Caco-2 (cell line): ENCODE results near the gene GPR87. TPM values are rescaled to one million over a fixed set of nuclear protein-coding genes. Genes with fewer than 3 reads are reported as not detected.

ENCODE experiments used
- BruUV-seq: library from RNA; stranded (reverse); fragments of 400-500 nt; replicated peaks from 2 replicates; lab custom pipeline; 2021; lab: Mats Ljungman, UMichigan
- CTCF ChIA-PET: fragments of 300-600 bp; sonication (Branson Sonifier 250); formaldehyde crosslinking; loops from one replicate; lab custom pipeline; 2022; ENCODE audit warnings: antibody characterized with exemption; lab: Charles Lee
- POLR2A ChIA-PET: fragments of 300-600 bp; sonication (Branson Sonifier 250); formaldehyde crosslinking; loops from one replicate; lab custom pipeline; 2022; ENCODE audit warnings: antibody characterized with exemption; lab: Charles Lee
- DNase-seq, 2 experiments: peaks; one replicate each; pipeline versions ENCODE4 v3.0.0 to v3.0.0-alpha.2; 2020 to 2022
- H3K27me3 ChIP-seq: replicated peaks from 2 replicates; pipeline ENCODE4 v1.6.0; 2011; ENCODE audit warnings: low read length; ENCODE audit not compliant: control insufficient read depth, insufficient read depth
- H3K36me3 ChIP-seq: 2 replicates; pipeline ENCODE4 v1.5.1; 2011; ENCODE audit warnings: low read length; ENCODE audit not compliant: control insufficient read depth, insufficient read depth
- H3K4me1 ChIP-seq: fragments of 250-450 bp; sonication (Bioruptor Pico); 2 replicates; pipeline ENCODE4 v1.5.1; 2020; ENCODE audit warnings: mild to moderate bottlenecking
- H3K4me3 ChIP-seq: 2 replicates; pipeline ENCODE4 v1.5.1; 2011; ENCODE audit warnings: low read depth, mild to moderate bottlenecking, control low read depth, low read length
- H3K9me3 ChIP-seq: fragments of 250-450 bp; sonication (Bioruptor Pico); 2 replicates; pipeline ENCODE4 v1.5.1; 2020; ENCODE audit warnings: mild to moderate bottlenecking, moderate library complexity
- H3K27ac Mint-ChIP-seq: one replicate; pipeline ENCODE4 v1.8.0; 2022; ENCODE audit warnings: mixed read lengths; ENCODE audit not compliant: unreplicated experiment
- H3K27me3 Mint-ChIP-seq: one replicate; pipeline ENCODE4 v1.8.0; 2022; ENCODE audit warnings: mixed read lengths; ENCODE audit not compliant: insufficient read depth, unreplicated experiment
- H3K36me3 Mint-ChIP-seq: one replicate; pipeline ENCODE4 v1.8.0; 2022; ENCODE audit warnings: mild to moderate bottlenecking, mixed read lengths; ENCODE audit not compliant: insufficient read depth, unreplicated experiment
- H3K4me1 Mint-ChIP-seq: one replicate; pipeline ENCODE4 v1.8.0; 2022; ENCODE audit warnings: low read depth, mixed read lengths; ENCODE audit not compliant: unreplicated experiment
- H3K4me3 Mint-ChIP-seq: one replicate; pipeline ENCODE4 v1.8.0; 2022; ENCODE audit warnings: mild to moderate bottlenecking, moderate library complexity, mixed read lengths; ENCODE audit not compliant: unreplicated experiment
- H3K9me3 Mint-ChIP-seq: one replicate; pipeline ENCODE4 v1.8.0; 2022; ENCODE audit warnings: mixed read lengths; ENCODE audit not compliant: unreplicated experiment
- intact Hi-C: fragments of 100-400 bp; cut with micrococcal nuclease; formaldehyde crosslinking; loops from one replicate; pipeline ENCODE4 v1.10.0; 2022; ENCODE audit not compliant: unreplicated experiment
- total RNA-seq: library from RNA; stranded (reverse); gene quantifications from 2 replicates; pipeline ENCODE4 v1.2.3, GENCODE V29; 2022
- TF ChIP-seq, protein P1 (sequence below), 2 experiments: fragments of 200-600 bp in 1 of 2; IDR thresholded peaks; 1 replicate in 1 of 2; 2 replicates in 1 of 2; pipeline versions ENCODE4 v1.5.1 to v1.8.0; 2011 to 2022; ENCODE audit warnings: antibody characterized with exemption in 1 of 2, control low read depth in 1 of 2, inconsistent platforms in 1 of 2, low read depth in 1 of 2, low read length in 1 of 2, mild to moderate bottlenecking in 1 of 2, moderate library complexity in 1 of 2; ENCODE audit not compliant: insufficient read depth in 1 of 2, severe bottlenecking in 1 of 2, unreplicated experiment in 1 of 2

Gene GPR87
- total RNA-seq, 1 experiment from 2014 or later, result 0.18 TPM

- no peaks in the 10 kb centered on the region for H3K27me3 Mint-ChIP-seq
- H3K4me3 ChIP-seq, result no peak overlapping the region
- intact Hi-C loops, result loop anchor here (10.0 kb wide), 1 partner anchor 281 kb away; no protein-coding TSS in a partner anchor
- no peak for DNase-seq
- peaks cover 7% of the 10 kb centered on the region for H3K4me1 Mint-ChIP-seq
- no peak overlapping the region for H3K4me3 Mint-ChIP-seq
- no peaks in the 10 kb centered on the region for H3K9me3 ChIP-seq
- H3K36me3 Mint-ChIP-seq, result no peaks in the 10 kb centered on the region
- H3K4me1 ChIP-seq, result peaks cover 9% of the 10 kb centered on the region
- no peaks in the 10 kb centered on the region for H3K9me3 Mint-ChIP-seq
- TF ChIP-seq, protein P1, sequence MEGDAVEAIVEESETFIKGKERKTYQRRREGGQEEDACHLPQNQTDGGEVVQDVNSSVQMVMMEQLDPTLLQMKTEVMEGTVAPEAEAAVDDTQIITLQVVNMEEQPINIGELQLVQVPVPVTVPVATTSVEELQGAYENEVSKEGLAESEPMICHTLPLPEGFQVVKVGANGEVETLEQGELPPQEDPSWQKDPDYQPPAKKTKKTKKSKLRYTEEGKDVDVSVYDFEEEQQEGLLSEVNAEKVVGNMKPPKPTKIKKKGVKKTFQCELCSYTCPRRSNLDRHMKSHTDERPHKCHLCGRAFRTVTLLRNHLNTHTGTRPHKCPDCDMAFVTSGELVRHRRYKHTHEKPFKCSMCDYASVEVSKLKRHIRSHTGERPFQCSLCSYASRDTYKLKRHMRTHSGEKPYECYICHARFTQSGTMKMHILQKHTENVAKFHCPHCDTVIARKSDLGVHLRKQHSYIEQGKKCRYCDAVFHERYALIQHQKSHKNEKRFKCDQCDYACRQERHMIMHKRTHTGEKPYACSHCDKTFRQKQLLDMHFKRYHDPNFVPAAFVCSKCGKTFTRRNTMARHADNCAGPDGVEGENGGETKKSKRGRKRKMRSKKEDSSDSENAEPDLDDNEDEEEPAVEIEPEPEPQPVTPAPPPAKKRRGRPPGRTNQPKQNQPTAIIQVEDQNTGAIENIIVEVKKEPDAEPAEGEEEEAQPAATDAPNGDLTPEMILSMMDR (IDR thresholded peaks at IDR 0.05; ENCODE audit: insufficient read depth in 1 of 2, low read depth in 1 of 2, low read length in 1 of 2, severe bottlenecking in 1 of 2, unreplicated experiment in 1 of 2), result no peak
- POLR2A ChIA-PET, result no interaction called here
- no TSS peak for BruUV-seq
- H3K36me3 ChIP-seq, result no peaks in the 10 kb centered on the region
- H3K27ac Mint-ChIP-seq, result no peak overlapping the region
- H3K27me3 ChIP-seq, result no peaks in the 10 kb centered on the region
- CTCF ChIA-PET, result no interaction called here
These were observed 30.7 kb downstream of the GPR87 start for GRCh38 chr3:151285940-151286339.

- ChIA-PET CTCF (no interaction called here), POLR2A (no interaction called here)
- Mint-ChIP-seq H3K9me3 (no peaks in the 10 kb centered on the region), H3K4me3 (no peak overlapping the region), H3K27ac (no peak overlapping the region), H3K36me3 (no peaks in the 10 kb centered on the region), H3K4me1 (peaks cover 7% of the 10 kb centered on the region), H3K27me3 (no peaks in the 10 kb centered on the region)
- peaks cover 9% of the 10 kb centered on the region for H3K4me1 ChIP-seq
- no peak overlapping the region for H3K4me3 ChIP-seq
- BruUV-seq, result no TSS peak
- H3K36me3 ChIP-seq, result no peaks in the 10 kb centered on the region
- DNase-seq, result peak in 1 of 2 experiments; percentile 30
- no peaks in the 10 kb centered on the region for H3K9me3 ChIP-seq
- intact Hi-C loops, result loop anchor here (1.0 to 10.0 kb wide), 4 partner anchors 21 to 279 kb away; no protein-coding TSS in a partner anchor
- no peaks in the 10 kb centered on the region for H3K27me3 ChIP-seq
- TF ChIP-seq, protein P1 (IDR thresholded peaks at IDR 0.05; ENCODE audit: insufficient read depth in 1 of 2, low read depth in 1 of 2, low read length in 1 of 2, severe bottlenecking in 1 of 2, unreplicated experiment in 1 of 2), result no peak
These were observed 32.6 kb downstream of the GPR87 start for GRCh38 chr3:151283907-151284461.

DNA sequence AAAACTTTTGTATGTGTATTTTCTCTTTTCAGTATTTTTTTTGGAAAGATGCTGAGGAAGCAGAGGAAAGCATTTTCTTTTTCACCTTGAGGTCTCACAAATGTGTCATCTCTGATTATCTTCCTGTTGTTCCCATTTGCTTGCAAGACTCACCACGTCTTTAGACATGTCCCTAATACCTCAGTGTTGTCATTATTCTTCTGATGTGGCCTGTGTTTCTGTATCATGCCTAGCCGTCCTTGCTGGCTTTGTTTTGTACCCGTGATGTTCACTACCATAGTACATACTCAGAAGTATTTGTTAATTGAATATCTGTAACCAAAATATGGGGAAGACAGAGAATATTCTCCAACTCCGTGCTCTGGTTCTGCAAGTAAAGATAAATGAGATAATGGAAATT lies 33.2 kb downstream of the GPR87 start:
- no peak overlapping the region for H3K27ac Mint-ChIP-seq
- CTCF ChIA-PET, result no interaction called here

More for the DNA sequence above, 33.2 kb downstream of the GPR87 start:
- no TSS peak for BruUV-seq
- Histone ChIP-seq H3K4me3 (no peak overlapping the region), H3K4me1 (peaks cover 9% of the 10 kb centered on the region), H3K9me3 (no peaks in the 10 kb centered on the region), H3K27me3 (no peaks in the 10 kb centered on the region), H3K36me3 (no peaks in the 10 kb centered on the region)
- H3K27me3 Mint-ChIP-seq, result no peaks in the 10 kb centered on the region
- TF ChIP-seq, protein P1 (IDR thresholded peaks at IDR 0.05; ENCODE audit: insufficient read depth in 1 of 2, low read depth in 1 of 2, low read length in 1 of 2, severe bottlenecking in 1 of 2, unreplicated experiment in 1 of 2), result no peak
- no peaks in the 10 kb centered on the region for H3K36me3 Mint-ChIP-seq
- no peaks in the 10 kb centered on the region for H3K9me3 Mint-ChIP-seq
- POLR2A ChIA-PET, result no interaction called here
- DNase-seq, result no peak
- peaks cover 7% of the 10 kb centered on the region for H3K4me1 Mint-ChIP-seq
- intact Hi-C loops, result loop anchor here (1.0 to 10.0 kb wide), 4 partner anchors 22 to 279 kb away; no protein-coding TSS in a partner anchor
- no peak overlapping the region for H3K4me3 Mint-ChIP-seq
